Stimulated activated CD4-positive, alpha-beta T cell treated with anti-CD3 and anti-CD28 coated beads, Interleukin-2, amount 100 ng/mL, for 4 hours (primary cell): Measurements from ENCODE around the gene CLPTM1L.
"Not testable (repeated sequence)": the region's sequence is repeated elsewhere in the genome, so short reads cannot be mapped to it uniquely, and the experiment has no call there.

Source experiments
- DNase-seq: peaks from one replicate; pipeline ENCODE4 v3.0.0-alpha.2; 2020; ENCODE audit warnings: low read depth

Gene CLPTM1L

DNA sequence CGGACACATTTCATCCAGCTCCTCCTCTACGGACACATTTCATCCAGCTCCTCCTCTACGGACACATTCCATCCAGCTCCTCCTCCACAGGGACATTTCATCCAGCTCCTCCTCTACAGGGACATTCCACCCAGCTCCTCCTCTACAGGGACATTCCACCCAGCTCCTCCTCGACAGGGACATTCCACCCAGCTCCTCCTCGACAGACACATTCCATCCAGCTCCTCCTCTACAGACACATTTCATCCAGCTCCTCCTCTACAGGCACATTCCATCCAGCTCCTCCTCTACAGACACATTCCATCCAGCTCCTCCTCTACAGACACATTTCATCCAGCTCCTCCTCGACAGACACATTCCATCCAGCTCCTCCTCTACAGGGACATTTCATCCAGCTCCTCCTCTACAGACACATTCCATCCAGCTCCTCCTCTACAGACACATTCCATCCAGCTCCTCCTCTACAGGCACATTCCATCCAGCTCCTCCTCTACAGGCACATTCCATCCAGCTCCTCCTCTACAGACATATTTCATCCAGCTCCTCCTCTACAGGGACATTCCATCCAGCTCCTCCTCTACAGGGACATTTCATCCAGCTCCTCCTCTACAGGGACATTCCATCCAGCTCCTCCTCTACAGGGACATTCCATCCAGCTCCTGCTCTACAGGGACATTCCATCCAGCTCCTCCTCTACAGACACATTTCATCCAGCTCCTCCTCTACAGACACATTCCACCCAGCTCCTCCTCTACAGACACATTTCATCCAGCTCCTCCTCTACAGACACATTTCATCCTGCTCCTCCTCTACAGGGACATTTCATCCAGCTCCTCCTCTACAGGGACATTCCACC, 17.8 kb downstream of the CLPTM1L start:
- DNase-seq: not testable (repeated sequence)

DNA sequence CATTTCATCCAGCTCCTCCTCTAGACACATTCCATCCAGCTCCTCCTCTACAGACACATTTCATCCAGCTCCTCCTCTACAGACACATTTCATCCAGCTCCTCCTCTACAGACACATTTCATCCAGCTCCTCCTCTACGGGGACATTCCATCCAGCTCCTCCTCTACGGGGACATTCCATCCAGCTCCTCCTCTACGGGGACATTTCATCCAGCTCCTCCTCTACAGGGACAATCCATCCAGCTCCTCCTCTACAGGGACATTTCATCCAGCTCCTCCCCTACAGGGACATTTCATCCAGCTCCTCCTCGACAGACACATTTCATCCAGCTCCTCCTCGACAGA, 18.4 kb downstream of the CLPTM1L start:
- DNase-seq: not testable (repeated sequence)

- DNase-seq: no peak
These were observed 18.9 kb downstream of the CLPTM1L start for GRCh38 chr5:1325870-1326531.

DNA sequence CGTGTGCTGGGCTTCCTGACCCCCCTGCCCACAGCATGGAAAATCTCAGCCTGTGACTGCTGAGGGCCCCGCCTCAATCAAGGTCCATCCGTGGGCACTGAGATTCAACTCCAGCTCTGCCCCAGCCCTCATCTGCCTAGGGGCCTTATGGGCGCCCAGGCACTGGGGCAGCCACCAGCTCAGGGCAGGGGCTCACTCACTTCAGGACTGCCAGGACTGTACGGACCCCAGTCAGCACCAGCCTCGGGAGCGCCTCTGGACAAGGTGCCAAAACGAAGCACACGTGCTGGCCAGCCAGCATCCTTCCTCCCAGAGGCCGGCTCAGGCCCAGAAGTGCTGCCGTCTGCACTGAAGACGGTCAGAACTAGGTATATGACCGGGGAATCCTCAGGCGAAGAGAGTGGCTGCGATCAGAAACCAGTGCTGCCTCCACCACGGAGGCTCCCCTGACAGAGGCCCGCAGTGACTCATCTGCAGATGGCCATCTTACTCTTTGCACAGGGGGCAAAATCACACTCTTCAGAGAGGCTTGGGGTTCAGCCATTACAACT, 19.6 kb downstream of the CLPTM1L start:
- no peak for DNase-seq

DNA sequence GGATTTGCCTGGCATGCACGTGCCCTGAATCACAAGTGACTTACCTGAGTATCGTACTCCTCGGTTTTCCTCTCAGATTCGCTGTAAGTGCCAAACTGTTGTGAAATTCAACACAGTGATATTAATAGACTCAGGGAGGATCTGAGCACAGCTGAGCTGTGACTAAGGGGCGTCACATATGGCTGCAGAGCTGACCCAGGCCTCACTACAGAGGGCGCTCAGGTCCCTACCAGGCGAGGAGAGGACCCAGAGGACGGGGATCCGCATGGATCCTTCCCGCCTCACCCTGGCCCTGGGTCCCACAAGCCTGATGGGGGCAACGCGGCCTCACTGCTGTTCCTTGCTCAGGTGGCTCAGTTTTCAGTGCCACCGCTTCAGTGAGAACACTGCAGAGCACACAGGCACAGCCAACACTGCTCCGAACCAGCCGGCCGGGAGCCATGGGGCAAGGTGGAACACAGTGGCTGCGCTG, 20.1 kb downstream of the CLPTM1L start:
- DNase-seq: no peak

- DNase-seq: no peak
These were observed 20.6 kb downstream of the CLPTM1L start for GRCh38 chr5:1324301-1324700.

- no peak for DNase-seq
These were observed 21.1 kb downstream of the CLPTM1L start for GRCh38 chr5:1323803-1324173.

GRCh38 chr5:1322955-1323802, 21.7 kb downstream of the CLPTM1L start:
- no peak for DNase-seq

- no peak for DNase-seq
These were observed 22.6 kb downstream of the CLPTM1L start for GRCh38 chr5:1322036-1322900.

DNA sequence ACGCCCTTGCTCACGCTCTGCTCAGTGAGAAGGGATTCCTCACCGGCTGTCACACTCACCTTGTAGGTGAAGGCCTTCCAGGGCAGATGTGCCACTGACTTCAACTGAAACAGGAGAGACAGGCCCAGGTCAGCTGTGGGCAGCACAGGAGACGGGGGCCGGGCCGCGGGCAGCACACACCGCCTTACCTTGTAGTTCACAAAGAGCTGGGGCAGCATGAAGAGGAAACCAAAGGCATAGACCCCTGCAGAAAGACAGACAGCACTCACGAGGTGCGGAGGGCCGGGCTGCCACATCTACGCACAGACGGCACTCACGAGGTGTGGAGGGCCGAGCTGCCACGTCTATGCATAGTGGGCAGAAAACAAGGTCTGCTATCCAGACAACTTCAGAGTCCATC, 23.3 kb downstream of the CLPTM1L start:
- no peak for DNase-seq

- DNase-seq: no peak
These were observed 24.2 kb downstream of the CLPTM1L start for GRCh38 chr5:1320436-1321344.

- DNase-seq: no peak
These were observed 25.3 kb downstream of the CLPTM1L start for GRCh38 chr5:1319436-1320256.

DNA sequence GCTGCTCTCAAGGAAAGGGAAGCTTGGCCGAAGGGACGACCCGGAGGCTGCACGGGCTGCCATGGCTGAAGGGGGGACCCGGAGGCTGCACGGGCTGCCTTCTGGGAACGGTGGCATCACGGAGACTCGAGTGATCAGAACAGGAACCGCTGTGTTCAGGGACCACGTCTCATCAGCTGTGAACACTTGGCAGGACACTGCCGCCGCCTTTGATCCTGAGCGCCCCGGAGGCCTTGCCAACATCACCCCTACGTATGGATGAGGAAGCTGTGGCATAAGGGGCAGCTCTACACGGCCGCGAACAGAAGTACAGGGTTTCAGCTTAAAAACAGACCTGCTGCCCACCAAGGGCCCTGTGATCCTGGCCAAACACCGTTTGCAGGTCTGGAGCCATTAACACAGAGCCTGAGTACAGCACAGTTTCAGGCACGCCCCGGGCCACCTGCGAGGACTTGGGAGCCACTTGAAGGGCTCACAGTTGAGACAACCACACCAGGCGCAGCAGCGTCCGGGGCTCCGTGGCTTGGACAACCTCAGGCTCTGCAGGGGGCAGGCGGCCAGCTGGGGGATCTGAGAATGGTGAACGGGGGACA, 26.1 kb downstream of the CLPTM1L start:
- DNase-seq: no peak

DNA sequence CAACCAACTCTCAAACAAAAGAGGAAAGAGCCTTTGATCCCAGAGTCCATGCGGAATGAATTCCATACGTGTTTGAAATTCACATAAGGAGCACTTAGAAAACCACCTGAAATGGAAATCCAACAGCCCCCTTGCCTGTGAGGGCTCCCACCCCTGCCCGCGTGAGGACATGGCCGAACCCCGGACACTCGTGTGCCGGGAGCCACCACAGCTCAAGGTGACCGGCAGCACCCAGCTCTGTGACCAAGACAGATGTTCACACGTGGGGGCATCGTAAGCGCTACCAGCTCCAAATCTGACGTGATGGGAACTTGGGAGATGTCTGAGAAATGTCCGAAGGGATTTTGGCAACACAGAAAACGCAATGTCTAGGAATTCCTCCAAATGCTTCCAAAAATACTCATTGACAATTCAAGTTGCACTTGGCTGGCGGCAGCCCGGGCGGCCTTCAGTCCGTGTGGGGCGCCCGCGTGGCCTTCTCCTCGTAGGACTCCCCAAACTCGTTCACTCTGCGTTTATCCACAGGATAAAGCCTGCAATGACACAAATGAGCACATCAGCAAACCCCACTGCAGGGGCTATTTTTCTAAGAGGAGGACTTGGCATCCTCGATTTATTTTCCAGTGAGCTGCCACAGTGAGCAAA, 26.9 kb downstream of the CLPTM1L start:
- DNase-seq: no peak

- no peak for DNase-seq
These were observed 28.1 kb downstream of the CLPTM1L start for GRCh38 chr5:1316588-1317340.

GRCh38 chr5:1315709-1316587, 29.0 kb downstream of the CLPTM1L start:
- peak; percentile 26 for DNase-seq
